GM23338 (cell line): ENCODE measurements around the gene DDR2.
"Not testable (repeated sequence)": the region's sequence is repeated elsewhere in the genome, so short reads cannot be mapped to it uniquely, and the experiment has no call there.

Experiments
- CTCF ChIP-seq, 2 experiments: fragments of 200-600 bp in 1 of 2; sonication (generic) in 1 of 2; conservative IDR thresholded peaks; 2 replicates each; pipeline versions ENCODE4 v1.5.1 to v1.6.1; 2016 to 2017; ENCODE audit warnings: antibody characterized with exemption in 2 of 2, low read depth in 2 of 2, mild to moderate bottlenecking in 2 of 2, moderate library complexity in 1 of 2
- EZH2phosphoT487 ChIP-seq: fragments of 200-600 bp; sonication (generic); IDR thresholded peaks from one replicate; pipeline ENCODE4 v1.8.1; 2018; ENCODE audit warnings: antibody characterized with exemption; ENCODE audit not compliant: unreplicated experiment

- TF ChIP-seq CTCF (conservative IDR thresholded peaks at IDR 0.05; ENCODE audit: low read depth in 2 of 2); EZH2phosphoT487: not testable (repeated sequence)
Measured at GRCh38 chr1:162585101-162585500, 47.2 kb upstream of the DDR2 start.
